ENCODE measurements around the gene MAML2. TPM values are rescaled to one million over a fixed set of nuclear protein-coding genes. Genes with fewer than 3 reads are reported as not detected.

The MAML2 gene
- total RNA-seq, 3 donors from 2014 or later: 45.6 to 82.8 (median 68.2) TPM

DNA sequence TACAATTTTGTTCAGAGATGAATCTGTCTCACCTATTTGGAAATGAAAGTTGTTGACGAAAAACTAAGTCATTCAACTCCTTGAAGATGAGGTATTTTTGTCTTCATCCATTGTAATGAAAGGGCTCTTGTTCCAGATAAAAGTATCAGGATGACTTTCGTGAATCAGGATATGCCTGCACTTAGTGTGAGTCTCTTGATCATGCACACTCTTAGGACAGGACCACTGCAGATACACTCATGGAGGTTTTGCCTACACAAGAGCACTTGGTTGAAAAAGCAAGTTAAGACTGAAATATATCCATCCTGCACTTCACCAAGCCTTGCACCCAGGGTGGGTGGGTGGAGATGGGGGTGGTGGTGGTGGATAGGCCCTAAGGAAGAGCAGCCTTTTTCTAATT lies 298.2 kb downstream of the MAML2 start:
- no peaks in the 10 kb centered on the region for H3K4me1 ChIP-seq
- TF ChIP-seq, protein P1, sequence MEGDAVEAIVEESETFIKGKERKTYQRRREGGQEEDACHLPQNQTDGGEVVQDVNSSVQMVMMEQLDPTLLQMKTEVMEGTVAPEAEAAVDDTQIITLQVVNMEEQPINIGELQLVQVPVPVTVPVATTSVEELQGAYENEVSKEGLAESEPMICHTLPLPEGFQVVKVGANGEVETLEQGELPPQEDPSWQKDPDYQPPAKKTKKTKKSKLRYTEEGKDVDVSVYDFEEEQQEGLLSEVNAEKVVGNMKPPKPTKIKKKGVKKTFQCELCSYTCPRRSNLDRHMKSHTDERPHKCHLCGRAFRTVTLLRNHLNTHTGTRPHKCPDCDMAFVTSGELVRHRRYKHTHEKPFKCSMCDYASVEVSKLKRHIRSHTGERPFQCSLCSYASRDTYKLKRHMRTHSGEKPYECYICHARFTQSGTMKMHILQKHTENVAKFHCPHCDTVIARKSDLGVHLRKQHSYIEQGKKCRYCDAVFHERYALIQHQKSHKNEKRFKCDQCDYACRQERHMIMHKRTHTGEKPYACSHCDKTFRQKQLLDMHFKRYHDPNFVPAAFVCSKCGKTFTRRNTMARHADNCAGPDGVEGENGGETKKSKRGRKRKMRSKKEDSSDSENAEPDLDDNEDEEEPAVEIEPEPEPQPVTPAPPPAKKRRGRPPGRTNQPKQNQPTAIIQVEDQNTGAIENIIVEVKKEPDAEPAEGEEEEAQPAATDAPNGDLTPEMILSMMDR (IDR thresholded peaks at IDR 0.05): no peak
- TF ChIP-seq POLR2A (IDR thresholded peaks at IDR 0.05) (no peak), POLR2AphosphoS5 (IDR thresholded peaks at IDR 0.05) (no peak)
- no peaks in the 10 kb centered on the region for H3K36me3 ChIP-seq
- peak overlapping the region; percentile 88 to 91 for H3K27ac ChIP-seq
- H3K27me3 ChIP-seq: no peaks in the 10 kb centered on the region
- H3K9me3 ChIP-seq: no peaks in the 10 kb centered on the region
- intact Hi-C loops (cut with DNase I; ENCODE audit: low total_unique reads): no loop called here
- DNase-seq (ENCODE audit: low spot score in 2 of 2): no peak
- H3K4me3 ChIP-seq: no peak overlapping the region

DNA sequence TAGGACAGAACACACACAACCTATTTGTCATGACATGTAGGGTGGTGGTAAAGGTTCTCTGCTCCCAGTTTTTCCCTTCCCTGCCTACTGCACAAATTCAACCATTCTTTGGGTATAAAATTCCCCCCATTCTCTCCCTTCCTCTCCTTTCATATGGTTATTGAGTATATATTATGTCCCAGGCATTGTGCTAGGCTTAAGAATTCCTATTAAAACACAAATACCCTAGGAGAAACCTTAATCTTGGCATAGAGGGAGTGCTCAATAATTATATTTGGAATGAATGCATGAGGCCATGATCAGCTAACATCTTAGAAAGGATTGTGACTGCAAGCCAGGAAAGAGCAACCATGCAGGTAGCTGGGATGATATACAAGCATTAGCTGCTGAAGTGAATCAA lies 298.7 kb downstream of the MAML2 start:
- intact Hi-C loops (cut with DNase I; ENCODE audit: low total_unique reads): no loop called here
- TF ChIP-seq, protein P1 (IDR thresholded peaks at IDR 0.05): no peak
- no peak for TF ChIP-seq POLR2A (IDR thresholded peaks at IDR 0.05)
- no peak for TF ChIP-seq POLR2AphosphoS5 (IDR thresholded peaks at IDR 0.05)
- no peaks in the 10 kb centered on the region for H3K36me3 ChIP-seq
- H3K4me1 ChIP-seq: no peaks in the 10 kb centered on the region
- peak overlapping the region; percentile 32 to 88 for H3K27ac ChIP-seq
- no peak for DNase-seq (ENCODE audit: low spot score in 2 of 2)
- H3K4me3 ChIP-seq: no peak overlapping the region
- no peaks in the 10 kb centered on the region for H3K9me3 ChIP-seq
- H3K27me3 ChIP-seq: no peaks in the 10 kb centered on the region

GRCh38 chr11:96043291-96043690 lies 299.7 kb downstream of the MAML2 start:
- intact Hi-C loops (cut with DNase I; ENCODE audit: low total_unique reads): no loop called here
- no peaks in the 10 kb centered on the region for H3K27me3 ChIP-seq
- H3K36me3 ChIP-seq: no peaks in the 10 kb centered on the region
- TF ChIP-seq, protein P1 (IDR thresholded peaks at IDR 0.05): no peak
- peak overlapping the region in 1 of 2 donors; percentile 37 for H3K27ac ChIP-seq
- no peak for DNase-seq (ENCODE audit: low spot score in 2 of 2)
- H3K4me3 ChIP-seq: no peak overlapping the region
- no peaks in the 10 kb centered on the region for H3K9me3 ChIP-seq
- H3K4me1 ChIP-seq: no peaks in the 10 kb centered on the region

GRCh38 chr11:96038046-96038445 lies 304.9 kb downstream of the MAML2 start:
- DNase-seq (ENCODE audit: low spot score in 2 of 2): no peak
- intact Hi-C loops (cut with DNase I; ENCODE audit: low total_unique reads): no loop called here
- H3K36me3 ChIP-seq: no peaks in the 10 kb centered on the region
- H3K27ac ChIP-seq: peak overlapping the region in 1 of 2 donors; percentile 63
- no peak for TF ChIP-seq POLR2A (IDR thresholded peaks at IDR 0.05)
- TF ChIP-seq, protein P1 (IDR thresholded peaks at IDR 0.05): no peak
- TF ChIP-seq POLR2AphosphoS5 (IDR thresholded peaks at IDR 0.05): no peak
- H3K4me3 ChIP-seq: no peak overlapping the region
- no peaks in the 10 kb centered on the region for H3K27me3 ChIP-seq
- H3K4me1 ChIP-seq: peaks cover 4 to 9% of the 10 kb centered on the region in 2 donors
- no peaks in the 10 kb centered on the region for H3K9me3 ChIP-seq

DNA sequence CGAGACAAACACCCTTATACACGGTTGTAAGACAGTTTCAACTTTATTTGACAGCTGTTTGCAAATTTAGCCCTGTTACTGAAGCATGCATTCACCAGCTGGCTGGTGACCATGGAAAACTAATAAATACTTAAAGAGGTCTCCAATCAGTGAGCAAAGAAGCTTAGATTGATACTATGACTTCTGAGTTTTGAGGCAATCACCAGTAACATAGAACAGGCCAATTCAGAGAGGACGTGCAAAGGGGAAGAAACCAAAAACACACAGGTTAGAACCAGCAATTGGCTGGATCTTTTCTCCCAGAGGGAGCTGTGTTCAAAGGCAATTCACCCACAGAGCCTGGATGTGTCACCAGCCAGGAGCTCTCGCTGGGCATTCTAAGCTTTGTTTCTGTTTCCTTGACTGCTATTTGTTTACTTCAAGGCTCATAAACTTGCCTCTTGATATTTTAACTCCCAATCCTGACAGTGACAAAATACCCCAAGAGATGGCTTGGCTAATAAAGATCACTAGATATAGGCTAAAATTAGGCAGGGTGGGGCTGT lies 305.5 kb downstream of the MAML2 start:
- DNase-seq (ENCODE audit: low spot score in 2 of 2): no peak
- H3K27ac ChIP-seq: peak overlapping the region; percentile 56 to 63

More for the DNA sequence above, 305.5 kb downstream of the MAML2 start:
- TF ChIP-seq POLR2A (IDR thresholded peaks at IDR 0.05) (no peak), POLR2AphosphoS5 (IDR thresholded peaks at IDR 0.05) (no peak)
- TF ChIP-seq, protein P1 (IDR thresholded peaks at IDR 0.05): no peak
- Histone ChIP-seq H3K36me3 (no peaks in the 10 kb centered on the region), H3K4me1 (peaks cover 8 to 9% of the 10 kb centered on the region in 2 donors), H3K27me3 (no peaks in the 10 kb centered on the region), H3K4me3 (peak overlapping the region in 1 of 3 donors; percentile 27), H3K9me3 (no peaks in the 10 kb centered on the region)
- intact Hi-C loops (cut with DNase I; ENCODE audit: low total_unique reads): no loop called here
